ENCODE data around the gene KRT79.

Gene KRT79

GRCh38 chr12:52819731-52820510 lies 14.2 kb downstream of the KRT79 start:
- no peak for DNase-seq (ENCODE audit: low read depth in 4 of 4, low spot score in 1 of 4)

GRCh38 chr12:52818887-52819420 lies 15.2 kb downstream of the KRT79 start:
- DNase-seq (ENCODE audit: low read depth in 4 of 4, low spot score in 1 of 4), result no peak

GRCh38 chr12:52818388-52818787 lies 15.7 kb downstream of the KRT79 start:
- no peak for DNase-seq (ENCODE audit: low read depth in 4 of 4, low spot score in 1 of 4)

- no peak for DNase-seq (ENCODE audit: low read depth in 4 of 4, low spot score in 1 of 4)
Measured at GRCh38 chr12:52817699-52818238, 16.3 kb downstream of the KRT79 start.

- DNase-seq (ENCODE audit: low read depth in 4 of 4, low spot score in 1 of 4), result no peak
Measured at GRCh38 chr12:52817003-52817698, 17.0 kb downstream of the KRT79 start.

- no peak for DNase-seq (ENCODE audit: low read depth in 4 of 4, low spot score in 1 of 4)
Measured at GRCh38 chr12:52815676-52816588, 18.2 kb downstream of the KRT79 start.

- DNase-seq (ENCODE audit: low read depth in 4 of 4, low spot score in 1 of 4), result no peak
Measured at GRCh38 chr12:52815161-52815560, 18.9 kb downstream of the KRT79 start.

- DNase-seq (ENCODE audit: low read depth in 4 of 4, low spot score in 1 of 4), result no peak
Measured at GRCh38 chr12:52814710-52815155, 19.4 kb downstream of the KRT79 start.

- DNase-seq (ENCODE audit: low read depth in 4 of 4, low spot score in 1 of 4), result no peak
Measured at GRCh38 chr12:52813885-52814709, 20.0 kb downstream of the KRT79 start, which contains the start of gene KRT4. Gene KRT4 (minus strand): TSS chr12:52814116. CDS start chr12:52814058, 58 bp downstream.

GRCh38 chr12:52813203-52813819 lies 20.8 kb downstream of the KRT79 start:
- no peak for DNase-seq (ENCODE audit: low read depth in 4 of 4, low spot score in 1 of 4)

- DNase-seq (ENCODE audit: low read depth in 4 of 4, low spot score in 1 of 4), result no peak
Measured at GRCh38 chr12:52812749-52813148, 21.4 kb downstream of the KRT79 start.

- no peak for DNase-seq (ENCODE audit: low read depth in 4 of 4, low spot score in 1 of 4)
Measured at GRCh38 chr12:52812073-52812400, 22.1 kb downstream of the KRT79 start.

- no peak for DNase-seq (ENCODE audit: low read depth in 4 of 4, low spot score in 1 of 4)
Measured at GRCh38 chr12:52811191-52812072, 22.7 kb downstream of the KRT79 start.

GRCh38 chr12:52810554-52810953 lies 23.6 kb downstream of the KRT79 start:
- no peak for DNase-seq (ENCODE audit: low read depth in 4 of 4, low spot score in 1 of 4)

GRCh38 chr12:52809166-52809565 lies 24.9 kb downstream of the KRT79 start:
- DNase-seq (ENCODE audit: low read depth in 4 of 4, low spot score in 1 of 4), result no peak

- no peak for DNase-seq (ENCODE audit: low read depth in 4 of 4, low spot score in 1 of 4)
Measured at GRCh38 chr12:52808573-52809160, 25.4 kb downstream of the KRT79 start.

GRCh38 chr12:52807544-52808470 lies 26.3 kb downstream of the KRT79 start:
- no peak for DNase-seq (ENCODE audit: low read depth in 4 of 4, low spot score in 1 of 4)

Measured in stimulated activated CD4-positive, alpha-beta T cell treated with anti-CD3 and anti-CD28 coated beads, Interleukin-1b, Interleukin-23, amount 100 ng/mL, for 24 hours (primary cell).